ENCODE data around the gene MACC1. TPM values are rescaled to one million over a fixed set of nuclear protein-coding genes. Genes with fewer than 3 reads are reported as not detected.

The MACC1 gene
- total and polyA plus RNA-seq, 2 donors (not counting 1 experiment from before 2014, with no cell fraction given), result 0.92 to 6.2 TPM

DNA sequence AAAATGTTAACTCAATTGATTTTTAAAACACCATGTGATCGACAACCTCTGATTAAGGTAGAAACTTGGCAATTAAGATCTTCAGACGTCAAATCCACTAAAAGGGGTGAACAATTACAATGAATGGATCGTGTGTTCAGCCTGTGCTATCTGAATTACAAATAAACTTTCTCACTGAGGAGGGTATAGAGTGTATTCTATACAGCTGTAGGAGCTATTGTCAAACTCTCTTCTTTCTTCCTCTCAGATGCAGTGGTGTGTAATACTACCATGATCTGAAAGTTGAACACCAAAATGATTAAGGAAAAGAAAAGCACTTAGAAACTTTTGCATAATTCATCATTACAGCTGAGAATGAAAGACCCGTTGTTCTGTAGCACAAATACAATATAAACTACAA, 32.2 kb upstream of the MACC1 start:
- ChIA-PET CTCF (interaction anchor here (0.6 kb wide), 1 partner anchor 14 kb away, joined by 4 read pairs; no protein-coding TSS in a partner anchor), POLR2A (no interaction called here)
- no peaks in the 10 kb centered on the region for H3K4me1 Mint-ChIP-seq
- no peaks in the 10 kb centered on the region for H3K9me3 Mint-ChIP-seq (ENCODE audit: insufficient read depth)
- Histone ChIP-seq H4K20me1 (ENCODE audit: control insufficient read depth, insufficient read depth, low read length, poor library complexity, severe bottlenecking) (no peaks in the 10 kb centered on the region), H3K27ac (ENCODE audit: low read length in 2 of 2) (no peak overlapping the region), H3K79me2 (ENCODE audit: control insufficient read depth, insufficient read depth, low read length) (no peaks in the 10 kb centered on the region), H3K4me3 (ENCODE audit: control extremely low read depth in 1 of 5, extremely low read depth in 1 of 5, insufficient read depth in 1 of 5, low read depth in 2 of 5, low read length in 4 of 5) (no peak overlapping the region), H3K4me1 (ENCODE audit: control insufficient read depth in 2 of 2, insufficient read depth in 2 of 2, low read length in 2 of 2) (no peaks in the 10 kb centered on the region), H3K27me3 (replicated peaks in 1 of 4; ENCODE audit: control extremely low read depth in 1 of 4, control insufficient read depth in 3 of 4, insufficient read depth in 4 of 4, low read length in 3 of 4) (no peaks in the 10 kb centered on the region), H2AFZ (ENCODE audit: insufficient read depth, low read depth, low read length, poor library complexity, severe bottlenecking) (no peak overlapping the region), H3K9me3 (ENCODE audit: control extremely low read depth in 1 of 3, control insufficient read depth in 2 of 3, insufficient read depth in 1 of 3, low read length in 2 of 3) (no peaks in the 10 kb centered on the region), H3K4me2 (replicated peaks; ENCODE audit: low read depth, low read length, poor library complexity, severe bottlenecking) (no peak overlapping the region), H3K36me3 (replicated peaks in 1 of 2; ENCODE audit: control extremely low read depth in 1 of 2, control insufficient read depth in 1 of 2, extremely low read depth in 1 of 2, insufficient read depth in 2 of 2, low read length in 1 of 2) (no peaks in the 10 kb centered on the region), H3K9ac (ENCODE audit: low read length) (no peak overlapping the region)
- DNase-seq (no peak), ATAC-seq (ENCODE audit: low read depth) (no peak)
- no peak overlapping the region for H3K4me3 Mint-ChIP-seq
- H3K27me3 Mint-ChIP-seq, result no peaks in the 10 kb centered on the region
- no CpG with 5 or more reads among the region's 4 CpGs for WGBS (ENCODE audit: insufficient coverage)
- no peak for TF ChIP-seq EZH2 (IDR thresholded peaks at IDR 0.05; ENCODE audit: borderline replicate concordance, insufficient read depth, low read depth, low read length, poor library complexity, severe bottlenecking)
- TF ChIP-seq, protein P1, sequence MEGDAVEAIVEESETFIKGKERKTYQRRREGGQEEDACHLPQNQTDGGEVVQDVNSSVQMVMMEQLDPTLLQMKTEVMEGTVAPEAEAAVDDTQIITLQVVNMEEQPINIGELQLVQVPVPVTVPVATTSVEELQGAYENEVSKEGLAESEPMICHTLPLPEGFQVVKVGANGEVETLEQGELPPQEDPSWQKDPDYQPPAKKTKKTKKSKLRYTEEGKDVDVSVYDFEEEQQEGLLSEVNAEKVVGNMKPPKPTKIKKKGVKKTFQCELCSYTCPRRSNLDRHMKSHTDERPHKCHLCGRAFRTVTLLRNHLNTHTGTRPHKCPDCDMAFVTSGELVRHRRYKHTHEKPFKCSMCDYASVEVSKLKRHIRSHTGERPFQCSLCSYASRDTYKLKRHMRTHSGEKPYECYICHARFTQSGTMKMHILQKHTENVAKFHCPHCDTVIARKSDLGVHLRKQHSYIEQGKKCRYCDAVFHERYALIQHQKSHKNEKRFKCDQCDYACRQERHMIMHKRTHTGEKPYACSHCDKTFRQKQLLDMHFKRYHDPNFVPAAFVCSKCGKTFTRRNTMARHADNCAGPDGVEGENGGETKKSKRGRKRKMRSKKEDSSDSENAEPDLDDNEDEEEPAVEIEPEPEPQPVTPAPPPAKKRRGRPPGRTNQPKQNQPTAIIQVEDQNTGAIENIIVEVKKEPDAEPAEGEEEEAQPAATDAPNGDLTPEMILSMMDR (IDR thresholded peaks at IDR 0.05), result no peak
- no peak overlapping the region for H3K27ac Mint-ChIP-seq
- intact Hi-C loops (cut with micrococcal nuclease), result no loop called here

DNA sequence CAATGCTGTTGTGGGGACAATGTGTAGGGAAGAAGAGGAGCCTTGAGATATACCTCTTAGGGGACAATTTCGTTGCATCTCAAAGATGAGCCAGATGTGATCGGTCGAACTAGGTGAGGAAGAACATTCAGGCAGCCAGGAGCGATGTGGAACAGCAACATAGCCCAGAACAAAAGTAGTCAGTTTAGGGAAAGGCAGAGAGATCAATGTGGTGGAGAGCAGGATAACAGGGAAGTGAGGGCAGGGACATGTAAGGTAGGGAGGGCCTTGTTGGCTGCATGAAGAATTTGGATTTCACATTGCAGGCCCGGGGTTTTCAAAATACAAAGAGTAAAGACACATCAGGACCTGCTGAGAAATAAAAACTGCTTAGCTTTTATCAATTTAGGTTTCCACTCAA, 29.1 kb upstream of the MACC1 start:
- Histone ChIP-seq H3K27me3 (replicated peaks in 1 of 4; ENCODE audit: control extremely low read depth in 1 of 4, control insufficient read depth in 3 of 4, insufficient read depth in 4 of 4, low read length in 3 of 4) (no peaks in the 10 kb centered on the region), H3K4me3 (ENCODE audit: control extremely low read depth in 1 of 5, extremely low read depth in 1 of 5, insufficient read depth in 1 of 5, low read depth in 2 of 5, low read length in 4 of 5) (no peak overlapping the region), H3K9me3 (ENCODE audit: control extremely low read depth in 1 of 3, control insufficient read depth in 2 of 3, insufficient read depth in 1 of 3, low read length in 2 of 3) (no peaks in the 10 kb centered on the region), H4K20me1 (ENCODE audit: control insufficient read depth, insufficient read depth, low read length, poor library complexity, severe bottlenecking) (no peaks in the 10 kb centered on the region), H3K9ac (ENCODE audit: low read length) (no peak overlapping the region), H2AFZ (ENCODE audit: insufficient read depth, low read depth, low read length, poor library complexity, severe bottlenecking) (no peak overlapping the region), H3K4me1 (ENCODE audit: control insufficient read depth in 2 of 2, insufficient read depth in 2 of 2, low read length in 2 of 2) (peaks cover 0 to 3% of the 10 kb centered on the region in 2 donors), H3K4me2 (replicated peaks; ENCODE audit: low read depth, low read length, poor library complexity, severe bottlenecking) (no peak overlapping the region), H3K36me3 (replicated peaks in 1 of 2; ENCODE audit: control extremely low read depth in 1 of 2, control insufficient read depth in 1 of 2, extremely low read depth in 1 of 2, insufficient read depth in 2 of 2, low read length in 1 of 2) (no peaks in the 10 kb centered on the region), H3K27ac (ENCODE audit: low read length in 2 of 2) (no peak overlapping the region), H3K79me2 (ENCODE audit: control insufficient read depth, insufficient read depth, low read length) (no peaks in the 10 kb centered on the region)
- Mint-ChIP-seq H3K9me3 (ENCODE audit: insufficient read depth) (peaks cover 2% of the 10 kb centered on the region), H3K27ac (no peak overlapping the region), H3K4me3 (no peak overlapping the region), H3K27me3 (no peaks in the 10 kb centered on the region), H3K4me1 (peaks cover 10% of the 10 kb centered on the region)
- 100% methylated on average over 4 of the region's 5 CpGs for WGBS (ENCODE audit: insufficient coverage)
- CTCF ChIA-PET, result no interaction called here
- ATAC-seq (ENCODE audit: low read depth) (no peak), DNase-seq (no peak)
- POLR2A ChIA-PET, result no interaction called here
- no peak for TF ChIP-seq EZH2 (IDR thresholded peaks at IDR 0.05; ENCODE audit: borderline replicate concordance, insufficient read depth, low read depth, low read length, poor library complexity, severe bottlenecking)
- TF ChIP-seq, protein P1 (IDR thresholded peaks at IDR 0.05), result no peak
- intact Hi-C loops (cut with micrococcal nuclease), result no loop called here
